ENCODE results near the gene ST3GAL3.
A peak's percentile ranks its signal among the peaks of the same experiment; 100 is the strongest.

The ST3GAL3 gene

GRCh38 chr1:43703836-43704235 lies 3.5 kb upstream of the ST3GAL3 start:
- no peak for DNase-seq (ENCODE audit: low spot score)

GRCh38 chr1:43704838-43705237 lies 2.5 kb upstream of the ST3GAL3 start:
- DNase-seq (ENCODE audit: low spot score), result no peak

GRCh38 chr1:43705334-43705733 lies 2.0 kb upstream of the ST3GAL3 start:
- no peak for DNase-seq (ENCODE audit: low spot score)

- DNase-seq (ENCODE audit: low spot score), result no peak
These were observed 1.2 kb upstream of the ST3GAL3 start for GRCh38 chr1:43705982-43706597.

- DNase-seq (ENCODE audit: low spot score), result peak; percentile 10
These were observed 642 bp upstream of the ST3GAL3 start for GRCh38 chr1:43706598-43707189.

- DNase-seq (ENCODE audit: low spot score), result no peak
These were observed 670 bp downstream of the ST3GAL3 start for GRCh38 chr1:43708002-43708410.

GRCh38 chr1:43711049-43711448 lies 3.7 kb downstream of the ST3GAL3 start:
- peak; percentile 69 for DNase-seq (ENCODE audit: low spot score)

GRCh38 chr1:43711524-43712386 lies 4.4 kb downstream of the ST3GAL3 start:
- DNase-seq (ENCODE audit: low spot score), result peak; percentile 79

- no peak for DNase-seq (ENCODE audit: low spot score)
These were observed 9.4 kb downstream of the ST3GAL3 start for GRCh38 chr1:43716559-43717281.

- DNase-seq (ENCODE audit: low spot score), result no peak
These were observed 11.7 kb downstream of the ST3GAL3 start for GRCh38 chr1:43719063-43719462.

GRCh38 chr1:43719670-43720419 lies 12.5 kb downstream of the ST3GAL3 start:
- DNase-seq (ENCODE audit: low spot score), result peak; percentile 27

GRCh38 chr1:43722810-43723209 lies 15.5 kb downstream of the ST3GAL3 start:
- DNase-seq (ENCODE audit: low spot score), result no peak

- no peak for DNase-seq (ENCODE audit: low spot score)
These were observed 22.6 kb downstream of the ST3GAL3 start for GRCh38 chr1:43729816-43730463.

GRCh38 chr1:43731867-43732531 lies 24.7 kb downstream of the ST3GAL3 start:
- DNase-seq (ENCODE audit: low spot score), result no peak

GRCh38 chr1:43736819-43737218 lies 29.5 kb downstream of the ST3GAL3 start:
- no peak for DNase-seq (ENCODE audit: low spot score)

GRCh38 chr1:43742026-43742425 lies 34.7 kb downstream of the ST3GAL3 start:
- no peak for DNase-seq (ENCODE audit: low spot score)

GRCh38 chr1:43743206-43743605 lies 35.9 kb downstream of the ST3GAL3 start:
- DNase-seq (ENCODE audit: low spot score), result no peak

- no peak for DNase-seq (ENCODE audit: low spot score)
These were observed 40.4 kb downstream of the ST3GAL3 start for GRCh38 chr1:43747736-43748135.

- no peak for DNase-seq (ENCODE audit: low spot score)
These were observed 42.7 kb downstream of the ST3GAL3 start for GRCh38 chr1:43750083-43750482.

- DNase-seq (ENCODE audit: low spot score), result no peak
These were observed 46.1 kb downstream of the ST3GAL3 start for GRCh38 chr1:43753422-43753821.

GRCh38 chr1:43754892-43755291 lies 47.6 kb downstream of the ST3GAL3 start:
- DNase-seq (ENCODE audit: low spot score), result no peak

All from hepatic stellate cell (primary cell).